ENCODE measurements around the gene UBASH3A. TPM values are rescaled to one million over a fixed set of nuclear protein-coding genes. Genes with fewer than 3 reads are reported as not detected.

Gene UBASH3A
- total RNA-seq, 6 experiments from 2014 or later = 0.12 to 0.50 (median 0.15) TPM

DNA sequence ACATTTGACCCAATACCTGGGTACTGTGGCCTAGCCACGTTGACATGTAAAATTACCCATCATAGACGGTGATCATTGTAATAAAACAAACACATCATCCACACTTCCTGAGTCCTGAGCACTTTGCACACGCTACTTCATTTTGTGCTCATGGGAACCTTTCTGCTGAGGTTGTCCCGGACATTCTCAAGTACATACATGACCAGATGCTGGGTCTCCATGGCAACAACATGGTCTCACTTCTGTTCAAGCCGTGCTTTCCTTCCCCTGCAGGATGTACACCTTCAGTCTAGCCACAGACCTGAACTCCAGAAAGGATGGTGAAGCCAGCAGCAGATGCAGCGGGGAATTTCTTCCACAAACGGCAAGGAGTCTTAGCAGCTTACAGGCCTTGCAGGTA is 22.7 kb downstream of the UBASH3A start:
- H3K27ac ChIP-seq = no peak overlapping the region
- intact Hi-C loops (cut with DNase I) = no loop called here
- TF ChIP-seq, protein P1, sequence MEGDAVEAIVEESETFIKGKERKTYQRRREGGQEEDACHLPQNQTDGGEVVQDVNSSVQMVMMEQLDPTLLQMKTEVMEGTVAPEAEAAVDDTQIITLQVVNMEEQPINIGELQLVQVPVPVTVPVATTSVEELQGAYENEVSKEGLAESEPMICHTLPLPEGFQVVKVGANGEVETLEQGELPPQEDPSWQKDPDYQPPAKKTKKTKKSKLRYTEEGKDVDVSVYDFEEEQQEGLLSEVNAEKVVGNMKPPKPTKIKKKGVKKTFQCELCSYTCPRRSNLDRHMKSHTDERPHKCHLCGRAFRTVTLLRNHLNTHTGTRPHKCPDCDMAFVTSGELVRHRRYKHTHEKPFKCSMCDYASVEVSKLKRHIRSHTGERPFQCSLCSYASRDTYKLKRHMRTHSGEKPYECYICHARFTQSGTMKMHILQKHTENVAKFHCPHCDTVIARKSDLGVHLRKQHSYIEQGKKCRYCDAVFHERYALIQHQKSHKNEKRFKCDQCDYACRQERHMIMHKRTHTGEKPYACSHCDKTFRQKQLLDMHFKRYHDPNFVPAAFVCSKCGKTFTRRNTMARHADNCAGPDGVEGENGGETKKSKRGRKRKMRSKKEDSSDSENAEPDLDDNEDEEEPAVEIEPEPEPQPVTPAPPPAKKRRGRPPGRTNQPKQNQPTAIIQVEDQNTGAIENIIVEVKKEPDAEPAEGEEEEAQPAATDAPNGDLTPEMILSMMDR (IDR thresholded peaks at IDR 0.05) = no peak
- no peak for TF ChIP-seq POLR2A (IDR thresholded peaks at IDR 0.05)
- WGBS (ENCODE audit: insufficient coverage, low coverage, low lambda C conversion rate, missing lambda C conversion rate) = 65% methylated on average over 5 of the region's 7 CpGs
- no peaks in the 10 kb centered on the region for H3K9me3 ChIP-seq
- H3K4me3 ChIP-seq = no peak overlapping the region
- H3K4me1 ChIP-seq = no peaks in the 10 kb centered on the region
- no peak for ATAC-seq
- no peak for DNase-seq
- H3K36me3 ChIP-seq = no peaks in the 10 kb centered on the region
- H3K27me3 ChIP-seq = no peaks in the 10 kb centered on the region

DNA sequence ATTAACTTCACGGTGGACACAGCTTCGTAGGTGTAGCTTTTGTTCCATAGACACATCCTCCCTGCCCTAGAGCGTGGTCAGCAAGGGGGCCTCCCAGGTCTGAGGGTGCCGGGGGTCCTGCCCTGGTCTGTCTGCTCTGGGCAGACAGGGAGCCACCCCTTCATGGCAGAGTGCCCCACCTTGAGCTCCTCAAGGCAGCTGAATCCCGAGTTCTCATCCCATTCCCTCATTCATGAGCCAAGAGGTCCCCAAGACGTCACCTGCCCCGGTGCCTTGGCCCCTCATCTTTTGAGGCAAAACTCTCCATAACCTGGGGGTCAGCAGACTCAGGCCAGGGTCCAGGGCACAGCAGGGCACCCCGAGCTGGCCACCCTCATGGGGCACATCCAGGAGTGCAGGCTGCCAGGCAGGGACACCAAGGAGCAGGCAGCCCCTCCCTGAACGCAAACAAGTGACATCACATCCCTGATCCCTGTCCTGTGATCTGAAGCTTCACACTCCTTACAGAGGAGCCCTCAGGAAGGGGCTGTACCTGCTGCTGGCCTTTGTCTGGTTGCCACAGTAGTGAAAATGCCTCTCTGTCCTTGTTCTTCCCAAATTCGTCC is 23.3 kb downstream of the UBASH3A start:
- WGBS (ENCODE audit: insufficient coverage, low coverage, low lambda C conversion rate, missing lambda C conversion rate) = 68% methylated on average over 6 of the region's 10 CpGs
- ATAC-seq (no peak), DNase-seq (no peak)

DNA sequence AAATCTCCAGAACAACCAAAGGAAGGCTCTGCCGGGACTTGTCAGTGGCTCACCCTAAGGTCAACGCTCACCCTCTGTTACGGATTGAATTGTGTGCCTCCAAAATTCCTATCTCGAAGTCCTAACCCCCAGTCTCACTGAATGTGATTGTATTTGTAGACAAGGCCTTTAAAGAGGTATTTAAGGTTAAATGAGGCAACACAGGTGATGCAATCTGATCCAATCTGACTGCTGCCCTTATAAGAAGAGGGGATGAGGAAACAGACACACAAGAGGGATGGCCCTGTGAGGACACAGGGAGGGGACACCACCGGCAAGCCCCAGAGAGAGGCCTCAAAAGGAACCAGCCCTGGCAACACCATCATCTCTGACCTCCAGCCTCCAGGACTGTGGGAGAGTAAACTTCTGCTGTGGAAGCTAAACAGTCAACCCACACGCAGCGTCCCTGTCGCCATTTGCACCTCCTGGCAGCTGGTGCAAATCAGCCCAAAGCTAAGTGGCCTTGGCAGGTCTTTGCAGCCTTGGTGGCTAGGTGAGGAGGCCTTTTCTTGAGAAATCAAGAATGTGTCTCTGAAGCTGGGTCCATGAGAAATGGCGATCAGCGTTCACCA is 24.2 kb downstream of the UBASH3A start:
- no peaks in the 10 kb centered on the region for H3K9me3 ChIP-seq
- no peak overlapping the region for H3K27ac ChIP-seq
- no peak overlapping the region for H3K4me3 ChIP-seq
- no peak for DNase-seq
- no peak for TF ChIP-seq POLR2A (IDR thresholded peaks at IDR 0.05)
- TF ChIP-seq, protein P1 (IDR thresholded peaks at IDR 0.05) = no peak
- peak in 1 of 4 donors; percentile 62 for ATAC-seq
- H3K36me3 ChIP-seq = no peaks in the 10 kb centered on the region
- intact Hi-C loops (cut with DNase I) = no loop called here
- no peaks in the 10 kb centered on the region for H3K4me1 ChIP-seq
- no peaks in the 10 kb centered on the region for H3K27me3 ChIP-seq
- WGBS (ENCODE audit: insufficient coverage, low coverage, low lambda C conversion rate, missing lambda C conversion rate) = 68% methylated on average over 6 of the region's 10 CpGs

More for the DNA sequence above, 23.3 kb downstream of the UBASH3A start:
- no peak overlapping the region for H3K27ac ChIP-seq
- intact Hi-C loops (cut with DNase I) = no loop called here
- no peak overlapping the region for H3K4me3 ChIP-seq
- H3K27me3 ChIP-seq = no peaks in the 10 kb centered on the region
- no peaks in the 10 kb centered on the region for H3K9me3 ChIP-seq
- H3K4me1 ChIP-seq = no peaks in the 10 kb centered on the region
- no peak for TF ChIP-seq POLR2A (IDR thresholded peaks at IDR 0.05)
- TF ChIP-seq, protein P1 (IDR thresholded peaks at IDR 0.05) = no peak
- H3K36me3 ChIP-seq = no peaks in the 10 kb centered on the region

DNA sequence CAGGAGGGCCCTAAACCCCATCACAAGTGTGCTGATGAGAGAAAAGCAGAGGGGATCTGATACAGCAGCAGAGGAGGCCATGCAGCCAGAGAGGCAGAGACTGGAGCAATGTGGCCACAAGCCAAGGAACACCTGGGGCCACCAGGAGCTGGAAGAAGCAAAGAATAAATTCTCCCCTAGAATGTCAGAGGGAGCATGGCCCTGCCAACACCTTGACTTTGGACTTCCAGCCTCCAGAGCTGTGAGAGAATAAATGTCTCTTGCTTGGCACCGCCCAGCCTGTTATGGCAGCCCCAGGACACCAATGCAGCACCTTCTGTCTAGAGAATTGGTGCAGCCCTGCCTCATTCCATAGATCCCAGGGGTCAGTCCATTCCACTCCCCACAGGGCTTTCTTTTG is 25.3 kb downstream of the UBASH3A start:
- H3K4me1 ChIP-seq = no peaks in the 10 kb centered on the region
- H3K9me3 ChIP-seq = no peaks in the 10 kb centered on the region
- WGBS (ENCODE audit: insufficient coverage, low coverage, low lambda C conversion rate, missing lambda C conversion rate) = no CpG with 5 or more reads among the region's 1 CpG
- no peak overlapping the region for H3K27ac ChIP-seq
- TF ChIP-seq, protein P1 (IDR thresholded peaks at IDR 0.05) = no peak
- intact Hi-C loops (cut with DNase I) = no loop called here
- DNase-seq = no peak
- no peak for ATAC-seq
- H3K4me3 ChIP-seq = no peak overlapping the region
- H3K27me3 ChIP-seq = no peaks in the 10 kb centered on the region
- no peaks in the 10 kb centered on the region for H3K36me3 ChIP-seq
